HepG2 (cell line): Measurements from ENCODE around the gene MSL2. TPM values are rescaled to one million over a fixed set of nuclear protein-coding genes. Genes with fewer than 3 reads are reported as not detected.
A peak's percentile ranks its signal among the peaks of the same experiment; 100 is the strongest.

Source experiments
- ATAC-seq: fragments of 200-7000 bp; cut with Tn5 transposase; 3 replicates; pipeline ENCODE4 v1.9.1; 2020; ENCODE audit warnings: mild to moderate bottlenecking, moderate library complexity
- BruUV-seq: library from RNA; stranded (reverse); fragments of 400-500 nt; replicated peaks from 2 replicates; lab custom pipeline; 2021; lab: Mats Ljungman, UMichigan
- CTCF ChIA-PET: fragments of 300-600 bp; formaldehyde crosslinking; extraction: SDS; loops from one replicate; lab custom pipeline; 2021; ENCODE audit warnings: low total read pairs, inconsistent platforms, low intra/inter-chr PET ratio; lab: Yijun Ruan, JAX
- POLR2A ChIA-PET: fragments of 350-600 bp; sonication (Branson Sonifier 250); formaldehyde crosslinking; loops from one replicate; lab custom pipeline; 2020; ENCODE audit warnings: antibody characterized with exemption, inconsistent platforms; lab: Yijun Ruan, JAX
- DNase-seq: peaks from one replicate; pipeline ENCODE4 v3.0.0-alpha.2; 2015; ENCODE audit warnings: low spot score
- FAIRE-seq: peaks from 3 replicates; lab custom pipeline; 2011; peaks lifted over from hg19 to GRCh38; lab: Jason Lieb, UNC
- H2AFZ ChIP-seq: one replicate; pipeline ENCODE4 v1.6.1; 2011; ENCODE audit warnings: low read length, inconsistent platforms
- H3K27ac ChIP-seq: fragments of 300-600 bp; 3 replicates; pipeline ENCODE4 v1.8.0; 2011; ENCODE audit warnings: mixed run types, mild to moderate bottlenecking, mixed read lengths, low read length, inconsistent platforms; ENCODE audit not compliant: insufficient read depth; ENCODE audit errors: extremely low read length
- H3K27me3 ChIP-seq, 2 experiments: fragments of 200-600 bp in 1 of 2; 2 replicates in 1 of 2; 3 replicates in 1 of 2; pipeline versions ENCODE4 v1.6.0 to v1.8.0; 2011; ENCODE audit warnings: low read length in 2 of 2, mild to moderate bottlenecking in 2 of 2, moderate library complexity in 2 of 2, inconsistent platforms in 1 of 2; ENCODE audit not compliant: insufficient read depth in 2 of 2, control insufficient read depth in 1 of 2
- H3K36me3 ChIP-seq, 2 experiments: fragments of 200-600 bp in 1 of 2; replicated peaks in 1 of 2; 2 replicates in 1 of 2; 3 replicates in 1 of 2; pipeline versions ENCODE4 v1.5.1 to v1.8.0; 2011; ENCODE audit warnings: low read length in 2 of 2, inconsistent platforms in 1 of 2; ENCODE audit not compliant: insufficient read depth in 2 of 2, control insufficient read depth in 1 of 2
- H3K4me1 ChIP-seq: 2 replicates; pipeline ENCODE4 v1.5.1; 2012; ENCODE audit warnings: low read length, inconsistent platforms; ENCODE audit not compliant: insufficient read depth
- H3K4me2 ChIP-seq: 2 replicates; pipeline ENCODE4 v1.6.0; 2011; ENCODE audit warnings: low read depth, low read length, inconsistent platforms
- H3K4me3 ChIP-seq, 3 experiments: fragments of 200-600 bp in 1 of 3; sonication (generic), shearing (Covaris generic) in 1 of 3; replicated peaks in 1 of 3; 2 replicates each; pipeline ENCODE4 v1.5.1; 2011 to 2016; ENCODE audit warnings: low read length in 3 of 3, inconsistent platforms in 2 of 3, low read depth in 2 of 3, mild to moderate bottlenecking in 2 of 3, control low read depth in 1 of 3, mixed read lengths in 1 of 3; ENCODE audit not compliant: insufficient read depth in 1 of 3
- H3K79me2 ChIP-seq: one replicate; pipeline ENCODE4 v1.6.1; 2011; ENCODE audit warnings: low read length, inconsistent platforms; ENCODE audit not compliant: insufficient read depth
- H3K9ac ChIP-seq: 2 replicates; pipeline ENCODE4 v1.6.0; 2011; ENCODE audit warnings: mild to moderate bottlenecking, low read depth, low read length, inconsistent platforms; ENCODE audit not compliant: insufficient read depth
- H3K9me3 ChIP-seq: 2 replicates; pipeline ENCODE4 v1.5.1; 2012; ENCODE audit warnings: mild to moderate bottlenecking, low read length
- H4K20me1 ChIP-seq: 2 replicates; pipeline ENCODE4 v1.6.0; 2011; ENCODE audit warnings: inconsistent platforms, mild to moderate bottlenecking, low read length, moderate library complexity; ENCODE audit not compliant: insufficient read depth
- KLF12 ChIP-seq: sonication (generic); formaldehyde crosslinking; IDR thresholded peaks from 2 replicates; pipeline ENCODE4 v1.4.0; 2020; ENCODE audit warnings: missing genetic modification reagents, borderline replicate concordance
- SMC3 ChIP-seq: IDR thresholded peaks from 2 replicates; pipeline ENCODE4 v1.6.1; 2011; ENCODE audit warnings: low read length, improper control_type of control experiment
- SNAPC5 ChIP-seq: sonication (generic); formaldehyde crosslinking; IDR thresholded peaks from 2 replicates; pipeline ENCODE4 v1.8.1; 2023; ENCODE audit warnings: mild to moderate bottlenecking, missing genetic modification reagents, borderline replicate concordance
- ZNF124 ChIP-seq: sonication (generic); formaldehyde crosslinking; IDR thresholded peaks from 2 replicates; pipeline ENCODE4 v1.4.0; 2020; ENCODE audit warnings: missing genetic modification reagents
- ZNF383 ChIP-seq: sonication (generic); formaldehyde crosslinking; IDR thresholded peaks from 2 replicates; pipeline ENCODE4 v1.4.0; 2020; ENCODE audit warnings: missing genetic modification reagents, mild to moderate bottlenecking, borderline replicate concordance
- ZNF609 ChIP-seq: sonication (generic); formaldehyde crosslinking; IDR thresholded peaks from 2 replicates; pipeline ENCODE4 v1.4.0; 2020; ENCODE audit warnings: mild to moderate bottlenecking, missing genetic modification reagents, borderline replicate concordance
- ZNF770 ChIP-seq: sonication (generic); formaldehyde crosslinking; IDR thresholded peaks from 2 replicates; pipeline ENCODE4 v1.5.0; 2020; ENCODE audit warnings: mild to moderate bottlenecking, missing genetic modification reagents
- WGBS: methylation state at CpG from one replicate; pipeline ENCODE4 v1.1.6; 2017; ENCODE audit warnings: low lambda C conversion rate; 5-methylcytosine and 5-hydroxymethylcytosine counted together
- in situ Hi-C: cut with HindIII; loops from 2 replicates; pipeline ENCODE4 v1.10.0; 2017; ENCODE audit warnings: low pct_unique_long_range_greater_than_20kb; ENCODE audit not compliant: extremely low pct_ligation_motif_present
- intact Hi-C: fragments of 100-400 bp; cut with micrococcal nuclease; formaldehyde crosslinking; loops from one replicate; pipeline ENCODE4 v1.10.0; 2022; ENCODE audit not compliant: unreplicated experiment
- polyA plus RNA-seq, 8 experiments: library from polyadenylated mRNA; depleted of rRNA in 3 of 8; stranded (reverse) in 7 of 8; unstranded in 1 of 8; fragments of >200 nt; fragmentation: Illumina TruSeq in 4 of 8; extraction: Trizol in 4 of 8; gene quantifications; 2 replicates each; pipeline versions ENCODE4 v1.2.1 to v1.2.3, GENCODE V29; 2011 to 2016; ENCODE audit warnings: low read depth in 4 of 8, missing spikeins in 1 of 8, mixed read lengths in 1 of 8; ENCODE audit not compliant: insufficient read depth in 1 of 8
- total RNA-seq, 5 experiments: library from RNA; depleted of rRNA; stranded (reverse); fragments of >200 nt; fragmentation: Illumina TruSeq; extraction: Trizol; gene quantifications; 2 replicates each; pipeline ENCODE4 v1.2.3, GENCODE V29; 2016; ENCODE audit warnings: low read depth in 1 of 5

The MSL2 gene
- total and polyA plus RNA-seq, 2 of the 13 experiments (the other 11 are each of a cell fraction or from before 2014, with no cell fraction given): 6.9 to 11.7 TPM

GRCh38 chr3:136245691-136246090, 49.6 kb upstream of the MSL2 start:
- POLR2A ChIA-PET: no interaction called here
- CTCF ChIA-PET: no interaction called here

More at GRCh38 chr3:136245691-136246090, 49.6 kb upstream of the MSL2 start:
- no peak overlapping the region for H3K9ac ChIP-seq
- TF ChIP-seq ZNF609 (CRISPR knock-in tag) (no peak), ZNF770 (peak; percentile 1; the same call in 1 of the 2 replicates), SNAPC5 (CRISPR knock-in tag) (no peak), ZNF124 (CRISPR knock-in tag) (no peak), SMC3 (no peak), KLF12 (CRISPR knock-in tag) (no peak), ZNF383 (CRISPR knock-in tag) (no peak)
- H3K4me3 ChIP-seq: no peak overlapping the region
- H3K79me2 ChIP-seq: no peaks in the 10 kb centered on the region
- no peak overlapping the region for H3K4me2 ChIP-seq
- no peak for DNase-seq
- ATAC-seq: no peak
- no peaks in the 10 kb centered on the region for H4K20me1 ChIP-seq
- no peaks in the 10 kb centered on the region for H3K9me3 ChIP-seq
- no peaks in the 10 kb centered on the region for H3K36me3 ChIP-seq
- H2AFZ ChIP-seq: no peak overlapping the region
- no peak for FAIRE-seq
- no TSS peak for BruUV-seq
- WGBS: 35% methylated on average over 3 of the region's 3 CpGs
- H3K27ac ChIP-seq: no peak overlapping the region
- H3K4me1 ChIP-seq: peaks cover 52% of the 10 kb centered on the region
- in situ Hi-C loops (loop anchor here (5.0 kb wide), 1 partner anchor 48 kb away; the partner anchor contains the start of gene MSL2), intact Hi-C loops (no loop called here)
- no peaks in the 10 kb centered on the region; a peak in 2 of 5 replicates for H3K27me3 ChIP-seq
